Measurements from ENCODE around the gene PEX26.

PEX26 gene

DNA sequence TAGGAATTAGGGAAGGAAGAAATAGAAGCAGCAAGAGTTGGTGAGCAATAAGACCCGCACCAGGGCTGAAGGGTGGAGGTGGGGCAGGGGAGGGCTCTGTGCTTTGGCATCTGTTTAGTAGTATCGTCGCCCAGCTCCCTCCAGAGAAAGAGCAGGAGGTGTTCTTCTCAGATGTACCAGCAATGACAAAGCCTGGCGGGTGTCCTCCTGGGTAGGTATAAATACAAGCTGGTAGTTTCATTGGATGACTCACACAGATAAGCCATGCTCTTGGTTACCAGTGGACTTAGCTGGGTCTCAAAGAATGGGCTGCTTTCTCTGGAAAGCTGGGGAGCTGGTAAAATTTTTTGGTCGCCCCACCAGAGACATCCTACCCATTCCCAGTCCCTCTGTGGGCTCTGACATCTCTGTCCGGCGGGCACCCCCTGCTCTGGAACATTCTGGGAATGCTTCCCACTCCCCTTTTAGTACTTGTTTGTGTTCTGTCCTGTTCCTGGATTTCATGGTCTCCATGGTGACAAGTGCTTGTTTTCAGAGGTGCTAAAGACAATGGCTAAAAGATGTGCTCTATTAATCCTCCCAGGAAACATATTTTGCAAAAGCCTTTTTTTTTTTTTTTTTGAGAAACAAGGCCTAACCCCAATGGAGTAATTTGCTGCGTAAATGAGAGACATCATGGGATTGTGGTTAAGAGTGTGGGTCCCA lies 17.5 kb downstream of the PEX26 start:
- H3K27me3 Mint-ChIP-seq (ENCODE audit: low read depth, poor library complexity), result no peaks in the 10 kb centered on the region
- no peaks in the 10 kb centered on the region for H3K9me3 Mint-ChIP-seq
- DNase-seq, result no peak
- no peak overlapping the region for H3K4me3 Mint-ChIP-seq
- peaks cover 49% of the 10 kb centered on the region for H3K36me3 Mint-ChIP-seq (ENCODE audit: low read depth)
- no peak for TF ChIP-seq CTCF (IDR thresholded peaks at IDR 0.05)
- peak overlapping the region; percentile 83 for H3K27ac Mint-ChIP-seq
- H3K4me1 Mint-ChIP-seq, result peaks cover 21% of the 10 kb centered on the region

DNA sequence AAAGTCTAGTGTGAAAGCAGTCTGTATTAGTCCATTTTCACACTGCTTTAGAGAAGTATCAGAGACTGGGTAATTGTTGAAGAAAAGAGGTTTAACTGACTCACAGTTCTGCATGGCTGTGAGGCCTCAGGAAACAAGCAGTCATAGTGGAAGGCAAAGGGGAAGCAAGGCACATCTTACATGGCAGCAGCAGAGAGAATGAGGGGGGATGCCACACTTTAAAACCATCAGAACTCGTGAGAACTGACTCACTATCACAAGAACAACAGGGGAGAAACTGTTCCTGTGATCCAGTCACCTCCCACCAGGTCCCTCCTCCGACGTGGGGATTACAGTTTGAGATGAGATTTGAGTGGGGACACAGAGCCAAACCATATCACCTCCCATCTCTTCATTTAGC lies 19.0 kb downstream of the PEX26 start:
- H3K27me3 Mint-ChIP-seq (ENCODE audit: low read depth, poor library complexity), result no peaks in the 10 kb centered on the region
- no peak overlapping the region for H3K4me3 Mint-ChIP-seq
- peaks cover 44% of the 10 kb centered on the region for H3K36me3 Mint-ChIP-seq (ENCODE audit: low read depth)
- TF ChIP-seq CTCF (IDR thresholded peaks at IDR 0.05), result no peak
- H3K27ac Mint-ChIP-seq, result no peak overlapping the region
- no peaks in the 10 kb centered on the region for H3K9me3 Mint-ChIP-seq
- no peak for DNase-seq
- H3K4me1 Mint-ChIP-seq, result peaks cover 25% of the 10 kb centered on the region

GRCh38 chr22:18100781-18101180 lies 23.0 kb downstream of the PEX26 start:
- no peak for TF ChIP-seq CTCF (IDR thresholded peaks at IDR 0.05)
- DNase-seq, result no peak
- Mint-ChIP-seq H3K4me1 (peaks cover 15% of the 10 kb centered on the region), H3K36me3 (ENCODE audit: low read depth) (peaks cover 49% of the 10 kb centered on the region), H3K27ac (no peak overlapping the region), H3K4me3 (no peak overlapping the region), H3K9me3 (peaks cover 13% of the 10 kb centered on the region), H3K27me3 (ENCODE audit: low read depth, poor library complexity) (peaks cover 3% of the 10 kb centered on the region)

- Mint-ChIP-seq H3K27ac (no peak overlapping the region), H3K4me3 (no peak overlapping the region), H3K27me3 (ENCODE audit: low read depth, poor library complexity) (peaks cover 9% of the 10 kb centered on the region), H3K36me3 (ENCODE audit: low read depth) (peaks cover 48% of the 10 kb centered on the region), H3K9me3 (peaks cover 21% of the 10 kb centered on the region), H3K4me1 (peaks cover 12% of the 10 kb centered on the region)
- no peak for DNase-seq
- TF ChIP-seq CTCF (IDR thresholded peaks at IDR 0.05), result no peak
These were observed 23.7 kb downstream of the PEX26 start for GRCh38 chr22:18101536-18101935.

GRCh38 chr22:18103527-18104269 lies 25.9 kb downstream of the PEX26 start:
- Mint-ChIP-seq H3K27ac (no peak overlapping the region), H3K4me1 (peaks cover 12% of the 10 kb centered on the region), H3K4me3 (no peak overlapping the region), H3K9me3 (peaks cover 36% of the 10 kb centered on the region), H3K36me3 (ENCODE audit: low read depth) (peaks cover 47% of the 10 kb centered on the region), H3K27me3 (ENCODE audit: low read depth, poor library complexity) (peaks cover 31% of the 10 kb centered on the region)
- DNase-seq, result no peak
- no peak for TF ChIP-seq CTCF (IDR thresholded peaks at IDR 0.05)
